SU-DHL-6 (cell line): Measurements from ENCODE around the gene UBE2Q1.

Source experiments
- CTCF ChIP-seq: fragments of 200-600 bp; sonication (generic); IDR thresholded peaks from one replicate; pipeline ENCODE4 v1.5.1; 2017; ENCODE audit warnings: antibody characterized with exemption, mild to moderate bottlenecking, low read length, moderate library complexity; ENCODE audit not compliant: insufficient read depth, poor library complexity, severe bottlenecking
- EZH2phosphoT487 ChIP-seq: fragments of 200-600 bp; sonication (generic), shearing (Covaris generic); conservative IDR thresholded peaks from 2 replicates; pipeline ENCODE4 v1.6.1; 2018; ENCODE audit warnings: mild to moderate bottlenecking, antibody characterized with exemption, low read length, moderate library complexity, mixed read lengths

GRCh38 chr1:154502744-154503115 is 55.7 kb downstream of the UBE2Q1 start:
- TF ChIP-seq CTCF, result no peak
- TF ChIP-seq EZH2phosphoT487, result no peak
